NCI-H1436 treated with DMSO at 0.1 percent for 48 hours (cell line): ENCODE measurements around the gene GRM8.

Source experiments
- DNase-seq: peaks from one replicate; lab custom pipeline; 2025; lab: John Stamatoyannopoulos, UW

GRM8 gene

GRCh38 chr7:127146746-127147536 lies 105.8 kb downstream of the GRM8 start:
- DNase-seq: no peak

- DNase-seq: no peak
Observed at GRCh38 chr7:127137146-127137545, 115.6 kb downstream of the GRM8 start.

- no peak for DNase-seq
Observed at GRCh38 chr7:127135871-127136485, 116.8 kb downstream of the GRM8 start.

GRCh38 chr7:127123220-127123619 lies 129.5 kb downstream of the GRM8 start:
- DNase-seq: no peak

- DNase-seq: no peak
Observed at GRCh38 chr7:127119517-127119916, 133.2 kb downstream of the GRM8 start.

GRCh38 chr7:127114742-127115265 lies 137.9 kb downstream of the GRM8 start:
- no peak for DNase-seq

- no peak for DNase-seq
Observed at GRCh38 chr7:127107601-127108007, 145.1 kb downstream of the GRM8 start.

GRCh38 chr7:127093340-127093739 lies 159.4 kb downstream of the GRM8 start:
- no peak for DNase-seq

- no peak for DNase-seq
Observed at GRCh38 chr7:127091620-127092019, 161.1 kb downstream of the GRM8 start.

GRCh38 chr7:127089146-127089545 lies 163.6 kb downstream of the GRM8 start:
- DNase-seq: no peak

GRCh38 chr7:127081539-127081938 lies 171.2 kb downstream of the GRM8 start:
- DNase-seq: no peak

- no peak for DNase-seq
Observed at GRCh38 chr7:127080576-127080975, 172.2 kb downstream of the GRM8 start.

- DNase-seq: no peak
Observed at GRCh38 chr7:127066974-127067373, 185.8 kb downstream of the GRM8 start.

GRCh38 chr7:127059475-127059874 lies 193.3 kb downstream of the GRM8 start:
- no peak for DNase-seq

GRCh38 chr7:127057918-127058317 lies 194.8 kb downstream of the GRM8 start:
- DNase-seq: no peak

GRCh38 chr7:127056202-127056601 lies 196.5 kb downstream of the GRM8 start:
- DNase-seq: no peak

GRCh38 chr7:127047521-127047920 lies 205.2 kb downstream of the GRM8 start:
- no peak for DNase-seq

GRCh38 chr7:127041689-127042452 lies 210.9 kb downstream of the GRM8 start:
- DNase-seq: no peak

GRCh38 chr7:127040042-127040441 lies 212.7 kb downstream of the GRM8 start:
- no peak for DNase-seq

- DNase-seq: no peak
Observed at GRCh38 chr7:127039541-127039940, 213.2 kb downstream of the GRM8 start.

GRCh38 chr7:127035203-127035849 lies 217.4 kb downstream of the GRM8 start:
- DNase-seq: no peak

GRCh38 chr7:127034186-127034806 lies 218.4 kb downstream of the GRM8 start:
- DNase-seq: no peak
